GM19438 (cell line): ENCODE data around the gene RRN3.
"Not testable (repeated sequence)": the region's sequence is repeated elsewhere in the genome, so short reads cannot be mapped to it uniquely, and the experiment has no call there.

Experiments
- ATAC-seq: cut with Tn5 transposase; IDR thresholded peaks from one replicate; pipeline ENCODE4 v1.9.1; 2021; ENCODE audit warnings: low read depth; ENCODE audit not compliant: unreplicated experiment

Gene RRN3

DNA sequence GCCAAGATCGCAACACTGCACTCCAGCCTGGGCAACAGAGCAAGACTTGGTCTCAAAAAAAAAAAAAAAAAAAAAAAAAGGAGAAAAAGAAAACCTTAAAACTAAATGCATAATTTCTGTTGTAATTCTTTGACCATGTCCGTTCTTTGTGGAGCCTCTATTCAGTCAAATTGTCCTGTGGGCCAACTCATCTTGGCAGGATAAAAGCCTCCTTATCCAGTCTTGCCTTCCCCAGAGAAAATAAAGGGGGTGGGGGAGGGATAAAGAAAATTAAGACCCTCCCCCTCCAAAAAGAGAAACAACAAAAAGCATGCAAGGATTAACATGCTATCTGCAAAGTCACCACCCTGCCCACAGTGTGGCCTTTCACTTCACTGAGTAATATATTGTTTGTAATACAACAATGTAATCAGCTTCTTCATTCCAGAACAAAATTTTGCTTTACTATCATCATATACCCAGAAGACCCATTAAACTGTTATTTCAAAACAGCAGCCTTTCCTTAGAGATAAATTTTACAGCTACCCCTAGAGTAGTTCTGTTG, 5.4 kb upstream of the RRN3 start:
- not testable (repeated sequence) for ATAC-seq

DNA sequence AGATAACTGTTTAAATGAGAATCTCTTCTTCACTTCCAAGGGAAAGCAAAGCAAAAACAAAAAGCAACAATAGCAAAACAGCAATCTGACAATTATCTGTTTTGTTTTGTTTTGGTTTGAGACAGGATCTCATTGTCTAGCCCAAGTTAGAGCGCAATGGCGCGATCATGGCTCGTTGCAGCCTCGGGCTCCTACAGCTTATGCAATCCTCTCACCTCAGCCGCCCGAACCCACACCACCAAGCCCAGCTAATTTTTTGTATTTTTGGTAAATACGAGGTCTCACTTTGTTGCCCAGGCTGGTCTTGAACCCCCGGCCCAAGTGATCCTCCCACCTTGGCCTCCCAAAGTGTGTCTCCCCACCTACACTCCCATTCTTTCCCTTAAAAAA, 2.5 kb upstream of the RRN3 start:
- ATAC-seq: not testable (repeated sequence)

DNA sequence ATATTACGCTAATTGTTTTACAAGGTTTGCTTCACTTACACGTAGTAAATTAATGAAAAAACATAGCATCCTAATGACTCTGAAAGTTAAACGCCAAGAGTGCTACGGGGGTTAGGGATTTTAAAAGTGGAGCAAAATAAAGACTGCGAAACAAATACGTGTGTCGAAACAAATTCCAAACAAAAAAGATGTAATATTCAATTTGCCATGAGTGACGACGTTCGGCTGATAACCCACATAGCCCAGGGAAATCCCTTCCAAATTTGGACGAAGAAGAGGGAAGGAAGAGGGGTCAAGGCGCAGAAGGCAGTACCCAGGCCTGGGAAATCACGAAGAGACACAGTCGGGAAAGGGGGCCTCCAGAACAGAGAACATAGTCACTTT, 509 bp downstream of the RRN3 start:
- not testable (repeated sequence) for ATAC-seq

DNA sequence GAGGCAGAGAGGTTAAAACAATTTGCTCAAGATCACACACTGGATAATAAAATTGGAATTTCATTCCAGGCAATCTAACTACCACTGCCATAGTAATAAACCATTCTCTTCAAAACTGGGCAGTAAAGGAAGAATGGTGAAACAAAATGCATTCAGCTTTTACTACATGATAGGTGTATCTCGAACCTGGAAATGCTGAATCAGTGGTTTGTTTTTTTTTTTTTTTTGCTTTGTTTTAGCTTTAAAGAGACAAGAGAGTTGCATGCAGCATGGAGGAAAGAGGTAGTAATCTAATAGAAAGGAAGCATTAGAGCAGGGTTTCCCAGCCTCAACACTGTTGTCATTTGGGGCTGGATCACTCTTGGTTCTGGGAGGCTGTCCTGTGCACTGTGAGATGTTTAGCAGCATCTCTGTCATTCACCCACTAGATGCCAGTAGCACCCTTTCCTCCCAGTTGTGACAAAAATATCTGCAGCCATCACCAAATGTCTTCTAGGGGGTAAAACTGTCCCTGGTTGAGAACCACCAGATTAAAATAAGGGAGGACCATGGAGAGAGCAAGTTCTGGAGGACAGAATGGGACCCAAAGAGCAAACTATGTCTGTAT, 3.3 kb downstream of the RRN3 start:
- ATAC-seq: not testable (repeated sequence)

DNA sequence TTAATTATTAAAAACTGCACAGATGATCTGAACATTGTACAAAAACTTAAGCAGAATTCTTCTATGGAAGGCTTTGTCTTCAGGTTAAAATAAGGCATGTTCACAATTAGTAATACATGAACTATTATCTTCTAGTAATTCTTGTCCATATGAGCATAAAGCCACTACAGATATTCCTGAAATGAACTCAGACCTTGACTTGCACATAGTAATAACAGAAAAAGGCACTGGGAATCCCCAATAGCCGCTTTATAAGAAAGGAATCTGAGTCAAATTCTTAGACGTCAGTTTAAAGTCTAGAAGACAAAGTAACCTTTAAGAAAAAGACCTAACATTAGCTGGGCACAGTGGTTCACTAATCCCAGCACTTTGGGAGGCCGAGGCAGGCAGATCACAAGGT, 11.3 kb downstream of the RRN3 start:
- ATAC-seq: not testable (repeated sequence)

DNA sequence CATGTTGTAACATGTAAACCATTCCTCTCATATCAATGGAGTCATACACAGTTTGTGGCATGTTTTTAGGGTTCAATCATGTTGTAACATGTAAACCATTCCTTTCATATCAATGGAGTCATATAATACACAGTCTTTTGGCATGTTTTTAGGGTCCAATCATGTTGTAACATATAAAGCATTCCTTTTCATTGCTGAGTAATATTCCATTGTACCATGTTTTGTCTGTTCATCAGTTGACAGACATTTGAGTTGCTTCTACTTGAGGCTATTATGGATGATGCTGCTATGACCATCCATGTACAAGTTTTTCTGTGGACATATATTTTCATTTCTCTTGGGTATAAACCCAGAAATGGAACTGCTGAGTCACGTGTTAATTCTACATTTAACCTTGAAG, 13.2 kb downstream of the RRN3 start:
- ATAC-seq: not testable (repeated sequence)

DNA sequence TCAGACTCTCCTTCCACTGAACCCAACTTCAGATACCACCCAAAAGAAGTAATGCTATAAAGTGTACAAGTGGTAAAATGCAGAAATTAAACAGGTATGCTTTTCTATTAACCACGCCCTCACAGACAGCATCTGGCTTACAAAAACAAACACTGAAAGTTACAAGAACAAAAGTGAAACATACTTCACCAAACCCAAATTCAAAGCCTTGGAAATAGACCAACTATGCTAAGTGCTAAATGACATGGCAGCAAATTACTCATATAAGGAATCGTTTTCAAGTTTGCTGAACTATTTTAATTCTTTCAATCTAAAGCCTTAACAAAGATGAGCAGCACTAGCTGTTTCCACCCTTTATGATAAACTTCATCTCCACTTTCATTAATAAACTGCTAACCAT, 17.9 kb downstream of the RRN3 start:
- ATAC-seq: not testable (repeated sequence)

DNA sequence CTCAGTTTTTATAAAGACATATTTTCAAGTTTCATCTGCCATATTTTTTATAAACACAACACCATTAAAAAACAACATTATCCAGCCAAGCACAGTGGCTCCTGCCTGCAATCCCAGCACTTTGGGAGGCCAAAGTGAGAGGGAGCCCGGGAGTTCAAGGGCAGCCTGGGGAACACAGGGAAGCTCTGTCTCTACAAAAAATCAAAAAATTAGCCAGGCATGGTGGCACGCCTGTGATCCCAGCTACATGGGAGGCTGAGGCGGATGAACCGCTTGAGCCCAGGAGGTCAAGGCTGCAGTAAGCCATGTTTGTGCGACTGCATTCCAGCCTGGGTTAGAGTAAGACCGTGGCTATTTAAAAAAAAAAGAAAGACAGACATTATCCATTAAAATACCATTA, 21.0 kb downstream of the RRN3 start:
- no peak for ATAC-seq

DNA sequence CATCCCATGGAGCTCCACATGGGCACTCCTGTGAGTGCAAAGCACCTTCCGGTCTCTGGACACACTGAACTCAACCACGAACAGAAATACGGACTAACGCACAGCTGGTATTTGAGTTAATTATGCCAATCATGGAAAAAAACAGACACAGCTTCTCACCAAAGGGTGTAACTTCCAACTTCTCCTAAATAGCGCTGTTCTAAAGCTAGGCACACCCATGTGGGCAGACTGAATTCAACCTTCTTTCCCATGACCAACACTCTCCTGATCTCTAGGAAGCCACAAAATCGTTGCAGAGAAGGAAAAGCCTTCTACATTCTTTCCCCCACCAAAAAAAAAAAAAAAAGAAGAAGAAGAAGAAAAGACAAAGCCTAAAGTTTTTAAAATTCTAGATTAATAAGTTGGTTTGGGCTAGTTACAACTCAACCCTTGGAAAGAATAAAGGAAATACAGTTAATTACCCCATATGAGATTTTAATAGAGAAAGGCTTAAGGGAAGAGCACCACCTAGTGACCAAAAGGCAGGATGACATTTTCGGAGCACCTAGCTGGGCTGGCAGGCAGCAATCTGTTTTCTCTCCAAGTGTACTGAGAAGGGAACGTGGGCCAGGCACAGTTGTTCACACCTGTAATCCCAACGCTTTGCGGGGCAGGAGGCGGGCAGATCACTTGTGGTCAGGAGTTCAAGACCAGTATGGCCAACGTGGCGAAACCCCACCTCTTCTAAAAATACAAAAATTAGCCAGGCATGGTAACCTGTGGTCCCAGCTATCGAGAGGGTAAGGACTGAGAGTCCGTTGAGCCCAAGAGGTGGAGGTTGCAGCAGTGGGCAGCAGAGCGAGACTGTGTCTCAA, 21.9 kb downstream of the RRN3 start:
- ATAC-seq: not testable (repeated sequence)

DNA sequence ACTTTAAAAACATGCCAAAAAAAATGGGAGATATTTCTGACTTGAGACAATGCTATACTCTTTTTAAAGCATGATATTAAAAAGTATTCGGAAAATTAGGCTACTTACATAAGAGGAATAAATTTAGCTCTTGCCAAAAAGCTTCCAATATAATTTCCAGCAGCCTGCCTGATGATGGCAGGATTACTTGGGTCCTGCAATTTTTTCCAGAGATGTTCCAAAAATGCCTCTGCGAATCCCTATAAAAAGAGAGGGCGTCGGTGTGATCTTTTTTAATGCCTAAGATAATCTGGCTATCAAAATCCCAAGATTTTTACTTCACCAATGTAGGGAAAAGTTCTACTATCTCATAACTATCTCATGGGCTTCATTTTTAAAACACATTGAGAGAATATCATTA, 23.1 kb downstream of the RRN3 start:
- not testable (repeated sequence) for ATAC-seq

DNA sequence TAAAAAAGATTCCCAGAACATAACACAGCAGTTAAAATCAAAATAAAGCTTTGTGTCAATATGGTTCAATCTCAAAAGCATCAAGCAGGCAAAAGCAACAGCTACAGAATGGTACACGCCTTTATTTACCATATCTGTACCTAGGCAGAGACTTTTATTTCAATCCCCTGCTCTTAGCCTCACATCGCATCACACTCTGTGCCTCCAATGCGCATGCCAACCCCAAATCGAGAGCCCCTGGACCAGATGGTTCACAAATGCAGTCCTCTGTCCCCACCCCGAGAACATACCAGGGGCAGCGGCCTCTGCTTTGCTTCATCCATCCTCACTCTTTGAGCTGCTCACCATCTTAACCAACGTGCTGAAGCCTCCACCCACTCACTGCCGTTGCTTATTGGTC, 27.4 kb downstream of the RRN3 start:
- ATAC-seq: not testable (repeated sequence)

DNA sequence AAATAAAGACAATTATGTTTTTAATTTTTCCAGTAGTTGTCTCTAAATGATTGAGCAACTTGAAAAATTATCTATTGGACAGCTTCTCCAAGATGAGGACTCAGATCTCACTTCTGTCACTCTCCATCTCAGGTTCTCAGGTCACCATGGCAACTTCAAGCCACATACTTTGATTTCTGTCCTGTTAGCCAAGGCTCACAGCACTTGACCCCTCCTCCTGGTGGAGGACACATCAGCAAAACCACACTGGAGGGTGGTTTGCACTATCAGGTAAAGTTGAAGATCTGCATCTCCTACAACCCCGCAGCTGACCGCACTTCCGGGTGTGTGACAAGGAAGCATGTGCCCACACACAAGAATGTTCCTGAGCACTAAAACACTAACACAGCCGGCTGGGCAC, 28.1 kb downstream of the RRN3 start:
- not testable (repeated sequence) for ATAC-seq

DNA sequence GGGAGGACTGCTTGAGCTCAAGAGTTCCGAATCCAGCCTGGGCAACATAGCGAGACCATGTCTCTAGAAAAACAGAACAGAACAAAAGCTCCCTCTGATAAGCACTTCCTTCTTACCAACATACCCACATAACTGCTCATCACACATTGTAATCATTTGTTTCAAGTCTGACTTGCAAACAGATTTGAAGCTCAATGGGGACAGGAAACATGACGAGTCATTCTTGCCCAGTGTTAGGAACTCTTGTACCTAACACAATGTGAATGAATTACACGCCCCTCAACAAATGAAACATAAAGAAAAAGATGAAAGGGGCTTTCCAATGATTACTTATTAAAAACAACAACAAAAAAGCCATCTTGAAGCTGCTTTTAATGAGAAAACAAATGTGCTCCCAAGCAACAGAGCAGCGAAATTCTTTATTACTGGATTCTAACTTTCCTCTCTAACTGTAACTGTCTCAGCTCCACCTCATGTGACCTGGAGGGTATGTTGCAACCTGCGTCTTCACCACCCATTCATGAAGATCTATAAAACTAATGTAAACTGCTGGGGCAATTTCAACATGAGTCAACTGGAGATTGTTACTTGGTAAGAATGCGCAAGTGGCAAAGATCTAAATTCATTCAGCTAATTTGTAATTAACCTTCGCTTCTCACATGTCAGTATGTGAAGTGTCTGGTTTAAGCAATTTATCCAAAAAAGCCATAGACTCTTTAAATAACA, 31.8 kb downstream of the RRN3 start:
- not testable (repeated sequence) for ATAC-seq

DNA sequence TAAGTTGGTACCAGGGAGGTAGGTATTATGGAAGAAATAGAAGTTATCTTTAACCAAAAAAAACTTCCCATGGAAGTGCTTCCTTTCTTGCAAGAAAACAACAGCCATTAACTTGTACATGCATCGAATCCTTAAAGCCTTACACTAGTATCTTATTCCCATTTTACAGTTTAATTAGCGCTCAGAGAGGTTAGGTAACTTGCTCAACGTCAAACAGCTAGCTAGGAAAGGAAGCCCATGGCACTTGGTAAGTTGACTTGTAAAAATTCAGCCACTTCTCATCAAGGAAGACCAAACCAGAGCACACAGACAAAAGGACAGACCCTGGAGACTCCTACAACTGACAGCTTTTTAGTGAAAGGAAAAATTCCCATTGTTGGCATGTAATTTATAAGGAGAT, 34.7 kb downstream of the RRN3 start:
- no peak for ATAC-seq

DNA sequence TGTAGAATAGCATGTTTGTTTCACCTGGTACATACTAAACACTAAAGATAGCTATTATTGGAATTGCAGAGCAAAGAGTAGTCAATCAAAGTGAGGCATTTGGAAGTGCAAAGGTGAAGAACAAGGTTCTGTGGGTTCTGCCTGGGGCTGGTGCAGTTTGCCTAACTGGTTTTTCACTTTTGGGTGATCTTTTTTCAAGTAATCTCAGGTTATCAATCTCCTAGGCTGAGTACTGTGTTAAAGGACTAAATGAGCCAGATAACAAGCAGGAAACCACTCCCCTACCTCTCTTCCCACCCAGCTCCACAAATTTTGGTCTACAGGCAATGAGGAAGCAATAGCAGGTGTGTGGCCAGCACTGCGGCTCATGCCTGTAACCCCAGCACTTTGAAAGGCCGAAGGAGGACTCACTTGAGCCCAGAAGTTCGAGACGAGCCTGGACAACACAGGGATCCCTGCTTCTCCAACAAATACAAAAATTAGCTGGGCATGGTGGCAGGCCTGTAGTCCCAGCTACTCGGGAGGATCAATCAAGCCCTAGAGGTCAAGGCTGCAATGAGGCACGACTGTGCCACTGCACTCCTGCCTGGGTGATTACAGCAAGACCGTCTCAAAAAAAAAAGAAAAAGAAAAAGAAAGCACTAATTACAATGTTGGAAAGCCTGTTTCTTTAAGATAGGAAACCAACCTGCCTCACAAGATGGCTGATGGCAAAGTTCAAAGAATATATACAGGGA, 36.2 kb downstream of the RRN3 start:
- ATAC-seq: no peak

DNA sequence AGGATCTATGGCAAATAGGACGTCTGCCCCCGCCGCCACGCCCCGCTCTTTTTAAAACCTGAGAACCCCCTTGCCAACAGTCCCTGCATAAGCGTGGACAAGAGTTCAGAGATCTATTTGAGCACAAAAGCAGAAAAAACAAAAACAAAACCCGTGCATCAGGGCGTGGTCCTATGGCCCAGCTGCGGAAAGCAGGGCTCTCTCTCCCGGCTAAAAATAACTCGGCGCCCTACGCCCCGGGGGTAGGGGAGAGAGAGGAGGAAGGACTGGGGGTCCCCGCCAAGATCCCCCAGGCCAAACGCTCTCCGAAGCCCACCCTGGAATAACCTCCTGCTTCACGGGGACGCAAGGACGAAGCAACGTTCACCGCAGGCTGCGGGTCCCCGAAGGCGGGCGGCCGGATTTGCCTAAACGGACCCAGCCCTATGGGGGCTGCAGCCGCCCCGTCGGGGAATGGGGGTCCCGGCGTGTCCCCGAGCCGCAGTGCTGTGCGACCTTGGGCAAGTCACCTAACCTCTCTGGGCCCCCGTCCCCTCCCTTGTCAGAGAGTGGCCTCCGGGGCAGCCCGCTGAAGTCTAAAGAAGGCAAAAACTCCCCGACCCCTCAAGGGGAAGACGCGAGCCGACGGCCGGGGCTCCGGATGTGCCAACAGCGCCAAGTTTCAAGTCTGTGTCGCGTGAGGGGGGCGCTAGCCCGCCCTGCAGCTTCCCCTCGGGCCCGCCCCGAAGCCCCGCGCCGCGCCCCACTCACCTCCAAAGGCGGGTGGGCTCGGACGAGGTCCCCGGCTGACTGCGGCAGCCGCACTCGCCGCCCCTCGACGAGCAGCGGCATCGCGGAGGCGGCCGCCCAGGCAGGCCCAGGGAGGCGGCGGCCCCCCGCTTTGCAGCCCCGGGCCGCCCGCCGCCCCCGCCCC, 38.7 kb downstream of the RRN3 start:
- ATAC-seq: peak; percentile 61

DNA sequence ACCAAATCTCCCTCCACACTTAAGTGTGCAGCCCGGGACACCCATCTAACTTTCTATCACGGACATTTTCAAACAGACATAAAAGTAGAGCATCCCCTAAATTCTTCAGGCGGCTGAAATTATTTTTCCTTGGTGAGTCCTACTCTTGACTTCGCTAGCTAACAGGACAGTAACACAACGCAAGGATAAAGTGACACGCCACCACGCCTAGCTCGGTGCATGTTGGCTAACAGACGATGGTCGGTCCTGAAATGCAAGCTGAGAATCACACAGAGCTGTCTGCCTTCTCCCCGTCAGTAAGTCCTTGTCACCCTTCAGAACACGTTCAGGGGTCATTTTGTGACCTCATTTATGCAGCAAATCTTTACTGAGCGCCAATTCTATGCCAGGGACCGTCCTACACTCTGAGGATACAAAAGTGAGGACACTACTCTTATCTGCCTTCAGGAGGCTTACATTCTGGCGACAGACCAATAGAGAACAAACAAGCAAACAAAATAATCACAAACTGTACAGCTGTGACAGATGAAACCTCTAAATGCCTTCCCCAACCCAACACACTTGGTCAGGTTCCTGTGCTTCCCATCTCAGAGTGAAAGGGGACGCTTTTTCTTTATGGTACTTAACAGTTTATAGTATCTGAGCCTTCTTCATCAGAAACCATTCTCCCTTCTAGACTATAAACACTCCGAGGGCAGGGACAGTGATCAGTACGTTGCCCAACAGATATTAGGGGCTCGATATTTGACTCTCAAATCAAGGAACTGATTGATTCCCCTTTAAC, 39.5 kb downstream of the RRN3 start:
- no peak for ATAC-seq

DNA sequence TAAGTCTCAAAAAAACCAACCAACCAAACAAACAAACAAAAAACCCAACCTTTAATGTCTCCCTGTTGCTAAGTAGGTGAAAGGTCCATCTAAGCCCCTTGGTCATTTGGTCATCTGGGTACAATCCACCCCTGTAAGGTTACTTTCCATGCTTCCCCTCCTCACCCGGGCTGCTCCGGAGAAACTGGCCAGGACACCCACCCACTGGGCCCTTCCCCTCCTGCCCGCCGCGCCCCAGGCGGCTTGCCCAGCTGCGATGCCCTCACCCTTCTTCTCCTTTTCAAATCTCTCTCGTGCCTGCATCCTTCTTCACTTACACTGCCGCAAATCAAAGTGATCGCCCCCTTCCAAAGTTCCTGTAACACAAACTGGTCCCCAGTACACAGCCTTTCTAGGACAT, 40.2 kb downstream of the RRN3 start:
- ATAC-seq: no peak
